SU-DHL-6 (cell line): ENCODE measurements around the gene OLAH.

ENCODE experiments used
- CTCF ChIP-seq: fragments of 200-600 bp; sonication (generic); IDR thresholded peaks from one replicate; pipeline ENCODE4 v1.5.1; 2017; ENCODE audit warnings: antibody characterized with exemption, mild to moderate bottlenecking, low read length, moderate library complexity; ENCODE audit not compliant: insufficient read depth, poor library complexity, severe bottlenecking
- EZH2phosphoT487 ChIP-seq: fragments of 200-600 bp; sonication (generic), shearing (Covaris generic); conservative IDR thresholded peaks from 2 replicates; pipeline ENCODE4 v1.6.1; 2018; ENCODE audit warnings: mild to moderate bottlenecking, antibody characterized with exemption, low read length, moderate library complexity, mixed read lengths

- no peak for TF ChIP-seq CTCF
- no peak for TF ChIP-seq EZH2phosphoT487
These were observed 28.3 kb upstream of the OLAH start for GRCh38 chr10:15015451-15015850.
